Measurements from ENCODE around the gene NOL4L.

GRCh38 chr20:32444474-32445220, 140.5 kb downstream of the NOL4L start:
- TF ChIP-seq POLR2A (IDR thresholded peaks at IDR 0.05) = no peak
- no peak for TF ChIP-seq CTCF (IDR thresholded peaks at IDR 0.05)
- no peak for TF ChIP-seq POLR2AphosphoS5 (IDR thresholded peaks at IDR 0.05)
- no peak for TF ChIP-seq EP300 (IDR thresholded peaks at IDR 0.05; ENCODE audit: low read depth)
